ENCODE measurements around the gene SHC3.

SHC3 gene

DNA sequence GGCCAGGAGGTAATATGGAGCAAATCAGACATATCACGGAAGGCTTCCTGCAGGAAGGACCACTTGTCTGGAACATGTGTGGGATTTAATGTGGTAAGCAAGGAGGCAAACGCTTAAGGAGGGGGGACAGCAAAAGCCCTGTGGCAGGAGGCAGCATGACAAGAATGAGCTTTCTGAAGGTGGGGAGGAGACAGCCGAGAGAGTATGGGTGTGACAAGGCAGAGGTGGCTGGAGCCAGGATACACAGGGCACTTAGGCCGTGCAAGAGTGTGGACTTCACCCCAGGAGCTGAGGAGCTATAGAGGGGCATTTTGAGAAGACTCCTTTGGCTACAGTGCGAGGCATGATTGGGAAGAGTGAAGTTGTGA, 201.7 kb downstream of the SHC3 start:
- DNase-seq: no peak

DNA sequence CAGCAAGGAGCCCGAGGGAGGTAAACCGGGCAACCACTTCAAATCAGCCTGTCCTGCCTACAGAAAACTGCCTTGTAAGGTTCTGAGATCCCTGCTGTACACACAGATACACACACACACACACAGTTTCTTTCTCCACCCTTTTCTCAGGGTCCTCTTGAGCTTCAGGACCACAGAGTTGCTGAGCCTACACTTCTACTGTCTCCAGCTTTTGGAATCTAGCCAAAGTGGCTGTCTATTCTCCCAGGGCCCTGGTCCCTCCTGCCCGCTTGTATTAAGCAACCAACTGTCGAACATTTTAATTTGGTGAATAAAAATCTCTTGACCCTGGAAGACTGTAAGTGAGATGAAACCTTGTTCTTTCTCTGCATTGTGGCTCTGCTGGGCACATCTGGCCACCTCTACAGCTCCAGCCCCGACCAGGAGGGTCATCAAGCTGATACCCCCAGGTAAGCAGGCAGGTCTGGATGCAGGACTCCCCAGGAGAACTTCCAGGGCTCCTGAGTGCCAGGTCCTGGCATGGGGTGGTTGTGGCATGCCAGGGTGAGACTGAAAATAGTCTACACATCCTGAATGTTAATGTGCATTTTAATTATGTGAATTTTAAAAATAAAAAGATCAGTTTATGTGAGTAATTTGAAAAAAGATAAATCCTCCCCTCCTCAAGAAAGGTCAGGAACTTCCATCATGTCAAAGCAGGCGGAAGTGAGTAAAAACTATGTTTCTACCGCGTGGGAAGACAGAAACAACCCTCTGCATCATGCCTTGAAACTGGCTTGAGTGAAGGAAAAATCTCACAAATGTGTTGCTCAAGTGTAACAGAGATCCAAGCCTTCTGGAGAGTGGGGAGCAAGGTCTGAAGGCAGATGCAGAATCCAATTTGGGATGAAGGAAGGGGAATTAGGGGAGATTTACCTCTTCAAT, 202.4 kb downstream of the SHC3 start:
- no peak for DNase-seq

DNA sequence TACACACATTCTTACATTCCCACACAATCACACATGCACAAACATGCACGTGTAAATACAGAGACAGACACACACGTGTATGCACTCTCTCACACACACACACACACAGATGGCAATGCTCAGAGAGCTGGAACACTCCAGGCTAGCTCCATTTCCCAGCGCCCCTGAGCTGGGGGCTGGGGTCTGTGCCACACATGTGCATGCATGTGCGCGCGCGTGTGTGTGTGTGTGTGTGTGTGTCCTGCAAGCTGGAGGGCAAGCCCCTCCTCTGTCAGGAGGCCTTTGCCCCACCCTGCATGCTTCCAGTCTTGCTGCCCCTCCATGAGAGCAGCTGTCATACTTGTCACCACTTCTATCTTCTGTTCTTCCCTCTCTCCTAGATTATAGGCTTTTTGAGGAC, 204.0 kb downstream of the SHC3 start:
- no peak for DNase-seq

- DNase-seq: no peak
Observed at GRCh38 chr9:88973281-88974045, 205.2 kb downstream of the SHC3 start.

DNA sequence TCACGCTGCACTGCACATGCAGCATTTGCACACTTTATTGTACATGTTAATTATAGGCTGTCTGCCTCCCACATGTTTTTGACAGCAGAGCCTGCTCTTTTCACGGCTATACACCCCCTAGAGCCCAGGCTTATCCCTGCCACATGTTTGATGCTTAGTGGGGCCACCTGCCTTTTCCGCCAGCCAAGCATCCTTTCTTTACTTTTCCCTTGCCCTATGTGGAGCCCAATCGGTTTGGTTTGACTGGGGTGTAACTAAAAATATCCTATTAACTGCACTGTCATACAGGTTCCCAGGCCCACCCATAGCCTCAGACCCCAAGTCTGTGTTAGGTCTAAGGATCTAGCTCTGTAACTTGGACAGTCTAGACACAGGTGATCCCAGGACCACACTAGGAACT, 206.2 kb downstream of the SHC3 start:
- no peak for DNase-seq

- no peak for DNase-seq
Observed at GRCh38 chr9:88971131-88971960, 207.3 kb downstream of the SHC3 start.

DNA sequence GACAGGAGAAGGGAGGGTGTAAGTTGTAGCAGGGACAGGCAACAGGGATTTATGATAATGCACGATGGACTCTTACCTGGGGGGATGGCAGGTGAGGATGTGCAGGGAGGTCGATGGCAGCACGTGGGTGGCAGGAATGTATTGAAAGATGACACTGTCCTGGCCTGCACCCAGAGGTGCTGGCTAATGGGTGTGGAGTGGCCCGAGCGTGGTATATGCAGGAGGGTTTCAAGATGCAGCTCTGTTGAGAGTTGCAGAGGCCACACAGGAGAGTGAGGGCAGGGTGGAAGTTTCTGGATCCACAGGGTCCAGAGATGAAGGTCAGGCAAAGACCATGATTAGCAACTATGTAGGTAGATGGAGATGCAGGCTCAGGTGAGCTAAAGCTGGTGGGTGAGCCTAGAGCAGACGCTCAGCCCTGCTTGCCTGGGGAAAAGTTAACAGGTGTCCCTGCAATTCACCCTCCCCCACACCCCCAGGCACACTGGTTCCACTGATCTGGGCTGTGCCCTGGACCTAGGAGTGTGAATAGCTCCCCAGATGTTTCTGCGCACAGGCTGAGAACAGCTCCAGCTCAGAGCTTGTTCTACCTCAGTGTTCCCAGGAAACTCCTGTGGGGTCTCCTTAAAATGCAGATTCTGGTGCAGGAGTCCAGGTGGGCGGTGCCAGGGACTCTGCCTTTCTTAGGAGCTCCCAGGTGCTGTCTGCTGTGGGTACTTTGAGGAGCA, 208.8 kb downstream of the SHC3 start:
- DNase-seq: no peak

GRCh38 chr9:88968799-88969198, 209.8 kb downstream of the SHC3 start:
- no peak for DNase-seq

GRCh38 chr9:88966894-88967676, 211.5 kb downstream of the SHC3 start:
- DNase-seq: no peak

DNA sequence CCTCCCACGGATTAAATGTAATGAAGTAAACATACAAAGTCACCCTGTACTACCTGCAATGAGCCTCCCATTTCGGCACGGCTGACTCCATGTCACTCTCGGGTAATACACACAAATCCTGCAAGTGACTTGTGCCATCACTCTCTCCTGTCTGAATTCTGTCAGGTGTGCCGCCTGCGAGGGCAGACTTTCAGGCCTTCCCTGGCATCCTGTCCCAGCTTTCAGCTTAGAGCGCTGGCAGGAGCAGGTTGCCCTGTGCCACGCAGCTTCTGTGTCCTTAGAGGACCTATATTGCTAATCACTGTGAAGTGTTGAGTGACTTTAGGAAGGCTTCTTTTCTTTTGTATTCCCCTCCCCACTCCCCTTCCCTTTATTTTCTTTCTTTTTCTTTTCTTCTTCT, 213.1 kb downstream of the SHC3 start:
- no peak for DNase-seq

GRCh38 chr9:88960632-88961031, 218.0 kb downstream of the SHC3 start:
- DNase-seq: no peak

- no peak for DNase-seq
Observed at GRCh38 chr9:88959727-88960469, 218.7 kb downstream of the SHC3 start.

GRCh38 chr9:88957526-88957925, 221.1 kb downstream of the SHC3 start:
- no peak for DNase-seq
